ENCODE results near the gene KRT76.

The KRT76 gene

GRCh38 chr12:52813885-52814709 lies 37.0 kb upstream of the KRT76 start, which contains the start of gene KRT4:
TSS of gene KRT4 (minus strand) at chr12:52814116. CDS start at chr12:52814058, 58 bp downstream.
- ChIA-PET CTCF (interaction anchor here (1.4 to 1.5 kb wide), 2 partner anchors 71 to 167 kb away, joined by 3 read pairs; no protein-coding TSS in a partner anchor), POLR2A (no interaction called here)
- no peak for DNase-seq (ENCODE audit: extremely low spot score)
- TF ChIP-seq CTCF (IDR thresholded peaks at IDR 0.05; ENCODE audit: control extremely low read depth, extremely low read depth, low read depth, missing control alignments) = no peak

GRCh38 chr12:52813203-52813819 lies 36.2 kb upstream of the KRT76 start:
- ChIA-PET CTCF (interaction anchor here (1.4 to 1.5 kb wide), 2 partner anchors 72 to 168 kb away, joined by 3 read pairs; no protein-coding TSS in a partner anchor), POLR2A (no interaction called here)
- TF ChIP-seq CTCF (IDR thresholded peaks at IDR 0.05; ENCODE audit: control extremely low read depth, extremely low read depth, low read depth, missing control alignments) = no peak
- DNase-seq (ENCODE audit: extremely low spot score) = no peak

- CTCF ChIA-PET = interaction anchor here (1.5 kb wide), 1 partner anchor 73 kb away, joined by 3 read pairs; no protein-coding TSS in a partner anchor
- POLR2A ChIA-PET = no interaction called here
- DNase-seq (ENCODE audit: extremely low spot score) = no peak
- no peak for TF ChIP-seq CTCF (IDR thresholded peaks at IDR 0.05; ENCODE audit: control extremely low read depth, extremely low read depth, low read depth, missing control alignments)
These were observed 35.6 kb upstream of the KRT76 start for GRCh38 chr12:52812749-52813148.

DNA sequence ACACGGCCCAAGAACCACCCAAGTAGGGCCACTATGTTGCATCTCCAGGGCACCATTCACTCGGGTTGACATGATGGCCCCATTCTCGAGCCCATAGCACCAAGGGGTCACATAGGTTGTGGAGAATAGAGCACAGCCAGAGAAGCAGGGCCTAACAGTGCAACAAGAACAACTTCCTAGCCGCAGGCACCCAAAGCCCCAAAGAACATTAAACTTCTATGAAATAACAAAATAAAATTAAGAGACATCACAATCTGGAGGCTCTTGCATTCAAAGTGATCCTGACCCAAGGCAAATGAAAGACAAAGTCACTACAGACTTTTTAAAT lies 34.9 kb upstream of the KRT76 start:
- CTCF ChIA-PET = no interaction called here
- TF ChIP-seq CTCF (IDR thresholded peaks at IDR 0.05; ENCODE audit: control extremely low read depth, extremely low read depth, low read depth, missing control alignments) = no peak
- POLR2A ChIA-PET = no interaction called here

GRCh38 chr12:52811191-52812072 lies 34.3 kb upstream of the KRT76 start:
- no peak for TF ChIP-seq CTCF (IDR thresholded peaks at IDR 0.05; ENCODE audit: control extremely low read depth, extremely low read depth, low read depth, missing control alignments)
- POLR2A ChIA-PET = no interaction called here
- CTCF ChIA-PET = no interaction called here
- no peak for DNase-seq (ENCODE audit: extremely low spot score)

More for the DNA sequence above, 34.9 kb upstream of the KRT76 start:
- DNase-seq (ENCODE audit: extremely low spot score) = no peak

DNA sequence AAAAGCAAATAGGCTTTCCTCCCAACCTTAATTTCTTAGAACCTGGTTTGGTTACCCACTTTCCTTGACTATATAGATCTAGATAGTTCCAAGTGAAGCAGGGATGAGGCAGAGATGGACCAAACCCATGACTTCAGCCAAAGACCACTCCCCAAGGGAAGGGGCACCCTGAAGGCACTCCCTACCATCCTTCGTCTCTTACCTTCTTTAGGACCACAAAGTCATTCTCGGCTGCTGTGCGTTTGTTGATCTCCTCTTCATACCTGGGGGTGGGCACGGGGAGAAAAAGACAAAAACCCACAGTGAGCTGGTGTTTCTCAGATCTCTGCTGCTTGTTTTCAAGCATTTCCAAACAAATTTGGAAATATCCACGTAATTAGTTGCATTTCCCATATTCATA lies 33.4 kb upstream of the KRT76 start:
- no peak for TF ChIP-seq CTCF (IDR thresholded peaks at IDR 0.05; ENCODE audit: control extremely low read depth, extremely low read depth, low read depth, missing control alignments)
- POLR2A ChIA-PET = interaction anchor here (0.7 kb wide), 1 partner anchor 114 kb away, joined by 3 read pairs; no protein-coding TSS in a partner anchor
- DNase-seq (ENCODE audit: extremely low spot score) = no peak
- CTCF ChIA-PET = no interaction called here
